ENCODE measurements around the gene TTC1.
"Not testable (repeated sequence)": the region's sequence is repeated elsewhere in the genome, so short reads cannot be mapped to it uniquely, and the experiment has no call there.

TTC1 gene

DNA sequence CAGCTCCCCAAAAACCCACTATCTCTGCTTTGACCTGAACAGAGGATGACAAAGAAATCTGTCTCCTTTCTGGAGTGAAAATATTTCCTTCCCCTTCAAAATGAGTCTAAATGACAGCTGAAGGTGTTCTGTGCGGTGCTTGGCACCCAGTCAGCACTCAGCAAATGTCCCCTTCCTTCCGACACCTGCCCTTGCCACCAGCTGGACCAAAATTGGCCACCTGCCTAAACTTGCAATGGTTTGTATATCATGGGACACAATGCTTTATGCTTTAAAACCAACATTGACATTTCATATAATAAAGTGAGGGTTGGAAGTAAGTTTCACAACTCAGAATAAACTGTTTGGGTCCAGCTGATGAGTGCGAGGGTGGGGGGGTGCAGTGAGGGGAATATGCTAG, 7.5 kb upstream of the TTC1 start:
- DNase-seq: peak; percentile 71

DNA sequence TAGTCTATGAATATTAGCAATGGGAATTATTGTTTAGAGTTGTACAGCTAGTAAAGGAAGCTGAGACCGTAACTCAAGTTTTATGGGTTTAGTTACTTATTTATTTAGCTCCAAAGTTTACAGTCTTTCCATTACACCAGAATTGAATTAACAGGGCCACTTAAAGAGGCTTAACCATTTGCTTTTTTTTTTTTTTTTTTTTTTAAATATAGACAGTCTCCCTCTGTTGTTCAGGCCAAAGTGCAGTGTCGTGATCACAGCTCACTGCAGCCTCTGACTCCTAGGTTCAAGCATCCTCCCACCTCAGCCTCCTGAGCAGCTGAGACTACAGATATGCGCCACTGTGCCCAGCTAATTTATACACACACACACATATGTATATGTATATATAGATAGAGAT, 1.4 kb upstream of the TTC1 start:
- DNase-seq: no peak

DNA sequence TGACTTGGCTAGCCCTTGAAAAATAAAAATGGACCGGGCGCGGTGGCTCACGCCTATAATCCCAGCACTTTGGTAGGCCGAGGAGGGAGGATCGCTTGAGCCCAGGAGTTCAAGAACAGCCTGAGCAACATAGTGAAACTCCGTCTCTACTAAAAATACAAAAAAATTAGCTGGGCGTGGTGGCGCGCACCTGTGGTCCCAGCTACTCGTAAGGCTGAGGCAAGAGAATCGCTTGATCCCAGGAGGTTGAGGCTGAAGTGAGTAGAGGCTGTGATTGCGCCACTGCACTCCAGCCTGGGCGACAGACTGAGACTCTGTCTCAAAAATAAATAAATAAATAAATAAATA, 436 bp upstream of the TTC1 start:
- DNase-seq: peak; percentile 23

DNA sequence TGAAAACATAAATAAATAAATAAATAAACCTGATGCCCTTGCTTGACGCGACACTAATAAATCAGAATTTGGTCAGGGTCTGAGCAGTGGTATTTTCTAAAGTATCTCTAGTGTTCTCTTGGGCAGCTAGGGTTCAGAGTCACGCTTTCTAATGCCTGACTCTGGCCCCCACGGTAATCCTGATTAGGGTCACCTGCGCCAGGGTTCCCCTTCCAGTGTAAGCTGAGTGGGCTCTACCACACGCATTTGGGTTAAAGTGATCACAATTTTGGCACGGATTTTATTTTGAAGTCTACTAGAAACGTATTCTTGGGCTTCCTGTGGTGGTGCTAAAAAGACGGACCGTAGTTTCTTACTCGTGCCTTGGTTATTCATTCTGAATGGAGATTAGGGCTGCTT, 651 bp downstream of the TTC1 start:
- no peak for DNase-seq

DNA sequence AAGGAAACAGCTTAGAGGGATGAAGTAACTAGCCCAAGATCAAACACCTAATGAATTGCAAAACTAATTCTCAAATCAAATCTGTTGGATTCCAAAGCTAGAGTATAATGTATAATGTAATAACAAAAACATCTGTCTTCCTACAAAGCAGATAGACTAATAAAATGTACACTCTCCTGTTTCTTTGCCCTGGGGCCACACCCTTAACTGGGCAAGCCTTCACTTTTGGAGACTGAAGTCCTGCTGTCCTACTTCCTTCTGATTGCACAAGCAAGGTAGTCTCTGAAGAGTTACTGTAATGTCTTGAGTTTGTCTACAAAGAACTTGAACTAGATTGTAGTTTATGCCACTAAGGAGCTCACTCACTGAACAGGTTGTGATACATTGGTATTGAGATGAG, 2.5 kb downstream of the TTC1 start:
- DNase-seq: no peak

DNA sequence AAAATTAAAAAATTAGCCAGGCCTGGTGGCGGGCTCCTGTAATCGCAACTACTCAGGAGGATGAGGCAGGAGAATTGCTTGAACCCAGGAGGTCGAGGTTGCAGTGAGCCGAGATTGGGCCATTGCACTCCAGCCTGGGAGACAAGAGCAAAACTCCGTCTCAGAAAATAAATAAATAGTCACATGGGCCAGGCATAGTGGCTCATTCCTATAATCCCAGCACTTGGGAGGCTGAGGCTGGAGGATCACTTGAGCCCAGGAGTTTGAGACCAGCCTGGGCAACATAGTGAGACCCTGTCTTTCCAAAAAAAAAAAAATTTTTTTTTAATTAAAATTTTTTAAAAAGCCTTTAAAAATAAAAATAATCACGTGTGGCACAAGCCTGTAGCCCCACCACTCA, 5.3 kb downstream of the TTC1 start:
- not testable (repeated sequence) for DNase-seq

DNA sequence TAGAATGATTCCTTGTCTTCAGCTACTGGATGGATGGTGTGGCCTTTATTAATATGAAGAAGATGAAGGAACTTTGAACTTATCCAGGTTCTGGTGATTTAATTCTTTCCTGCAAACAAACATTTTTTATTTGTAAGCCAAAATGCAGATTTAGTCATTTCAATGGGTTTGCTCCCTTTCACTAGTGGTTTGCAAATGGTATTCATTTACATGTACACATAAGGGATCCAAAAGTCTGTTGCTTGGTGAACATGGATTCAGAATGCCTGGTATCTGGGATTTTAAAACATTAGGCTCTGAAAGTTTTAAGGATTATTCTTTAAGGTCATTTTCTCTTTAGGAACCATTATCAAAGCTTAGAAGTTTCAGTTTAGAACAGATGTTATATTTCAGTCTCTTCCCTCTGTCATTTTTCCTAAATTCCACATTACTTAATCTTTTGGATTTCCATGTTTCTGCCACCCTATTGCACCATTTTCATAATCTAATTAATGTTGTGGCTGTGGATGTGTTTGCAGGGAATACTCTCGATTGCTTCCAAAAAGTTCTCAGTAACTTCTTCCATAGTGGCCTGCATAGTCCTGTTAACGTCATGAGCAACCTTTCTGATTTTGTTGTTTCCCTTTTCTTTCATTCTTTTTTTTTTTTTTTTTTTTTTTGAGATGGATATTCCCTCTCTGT, 10.1 kb downstream of the TTC1 start:
- DNase-seq: no peak

DNA sequence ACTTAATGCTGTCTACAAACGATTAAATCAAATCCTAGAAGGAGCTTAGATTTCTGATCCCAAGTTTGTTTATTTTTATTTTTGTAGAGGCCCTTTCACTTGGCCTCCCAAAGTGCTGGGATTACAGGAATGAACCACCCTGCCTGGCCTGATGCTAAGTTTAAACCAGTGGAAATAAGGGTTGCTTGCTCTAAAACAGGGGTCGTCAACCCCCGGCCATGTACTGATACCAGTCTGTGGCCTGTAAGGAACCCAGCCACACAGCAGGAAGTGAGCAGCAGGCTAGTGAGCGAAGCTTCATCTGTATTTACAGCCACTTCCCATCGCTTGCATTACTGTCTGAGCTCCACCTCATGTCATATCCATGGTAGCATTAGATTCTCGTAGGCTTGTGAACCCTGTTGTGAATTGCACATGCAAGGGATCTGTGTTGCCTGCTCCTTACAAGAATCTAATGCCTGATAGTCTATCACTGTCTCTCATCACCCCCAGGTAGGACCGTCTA, 11.4 kb downstream of the TTC1 start:
- no peak for DNase-seq

DNA sequence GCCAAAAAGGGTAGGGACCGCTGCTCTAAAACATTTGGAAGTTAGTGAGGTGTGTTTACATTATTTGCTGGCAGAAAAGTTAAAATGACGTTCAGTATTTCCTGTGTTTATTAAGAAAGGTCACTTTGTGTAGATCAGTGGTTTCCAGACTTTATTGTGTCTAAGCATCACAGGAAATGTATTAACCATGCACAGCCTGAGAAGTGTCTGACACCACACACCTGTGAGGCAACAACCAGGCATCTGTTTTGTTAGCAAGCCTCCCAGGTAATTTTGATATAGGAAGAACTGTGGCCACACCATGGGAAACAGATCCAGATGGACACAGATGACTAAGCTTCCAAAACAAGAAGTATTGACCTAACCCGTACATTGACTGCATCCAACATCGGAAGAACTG, 12.0 kb downstream of the TTC1 start:
- no peak for DNase-seq

DNA sequence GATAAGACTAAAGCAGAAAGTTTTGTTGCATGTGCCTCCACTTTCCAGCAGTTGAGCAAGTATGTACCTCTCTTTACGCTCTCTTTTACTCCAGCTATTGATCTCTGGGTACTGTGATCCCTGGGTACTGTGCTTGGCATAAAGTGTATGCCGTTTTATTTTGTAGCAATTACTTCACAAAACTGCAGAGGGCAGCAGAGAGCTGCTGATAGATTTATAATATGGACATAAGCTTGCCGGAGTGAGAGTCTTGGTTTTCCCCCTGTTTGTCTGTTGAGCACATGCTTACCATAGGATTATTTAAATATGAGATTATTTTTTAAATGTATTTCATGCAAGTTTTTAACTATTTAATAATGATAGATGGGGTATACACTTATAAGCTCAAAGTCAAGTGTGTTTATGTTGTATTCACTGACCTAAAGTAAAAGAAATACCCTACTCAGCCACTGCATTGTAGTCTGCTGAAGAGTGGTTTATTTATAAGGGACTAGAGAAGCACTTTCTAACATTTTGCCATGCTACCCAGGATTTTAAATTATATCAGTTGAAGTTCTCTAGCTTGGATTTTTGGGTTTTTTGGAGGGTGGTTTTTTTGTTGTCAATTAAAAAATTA, 13.0 kb downstream of the TTC1 start:
- DNase-seq: peak; percentile 39

DNA sequence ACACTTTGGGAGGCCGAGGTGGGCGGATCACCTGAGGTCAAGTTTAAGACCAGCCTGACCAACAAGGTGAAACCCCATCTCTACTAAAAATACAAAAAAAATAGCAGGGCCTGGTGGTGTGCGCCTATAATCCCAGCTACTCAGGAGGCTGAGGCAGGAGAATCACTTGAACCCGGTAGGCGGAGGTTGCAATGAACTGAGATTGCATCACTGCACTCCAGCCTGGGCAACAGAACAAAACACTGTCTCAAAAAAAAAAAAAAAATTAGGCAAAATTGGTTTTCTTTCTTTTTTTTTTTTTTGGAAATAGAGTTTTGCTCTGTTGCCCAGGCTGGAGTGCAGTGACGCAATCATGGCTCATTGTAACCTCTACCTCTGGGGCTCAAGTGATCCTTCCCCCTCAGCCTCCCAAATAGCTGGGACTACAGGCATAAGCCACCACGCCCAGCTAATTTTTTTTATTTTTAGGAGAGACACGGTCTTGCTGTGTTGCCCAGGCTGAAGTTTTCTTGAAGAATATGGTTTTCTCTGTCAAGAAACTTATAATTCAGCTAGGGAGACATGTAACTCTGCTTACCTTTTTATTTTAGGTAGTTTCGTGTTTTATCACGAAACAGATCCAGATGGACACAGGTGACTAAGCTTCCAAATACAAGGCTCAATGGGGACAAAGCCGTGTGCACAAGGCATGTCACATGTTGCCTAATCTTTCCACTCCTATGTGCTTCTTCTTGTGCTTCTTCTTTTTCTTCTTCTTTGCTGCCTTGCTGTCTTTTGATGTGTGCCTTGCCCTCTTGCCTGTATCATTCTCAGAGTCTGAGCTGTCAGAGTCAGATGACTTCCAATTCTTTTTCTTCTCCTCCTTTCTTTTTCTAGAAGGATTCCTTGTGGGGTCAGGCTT, 14.3 kb downstream of the TTC1 start:
- no peak for DNase-seq

DNA sequence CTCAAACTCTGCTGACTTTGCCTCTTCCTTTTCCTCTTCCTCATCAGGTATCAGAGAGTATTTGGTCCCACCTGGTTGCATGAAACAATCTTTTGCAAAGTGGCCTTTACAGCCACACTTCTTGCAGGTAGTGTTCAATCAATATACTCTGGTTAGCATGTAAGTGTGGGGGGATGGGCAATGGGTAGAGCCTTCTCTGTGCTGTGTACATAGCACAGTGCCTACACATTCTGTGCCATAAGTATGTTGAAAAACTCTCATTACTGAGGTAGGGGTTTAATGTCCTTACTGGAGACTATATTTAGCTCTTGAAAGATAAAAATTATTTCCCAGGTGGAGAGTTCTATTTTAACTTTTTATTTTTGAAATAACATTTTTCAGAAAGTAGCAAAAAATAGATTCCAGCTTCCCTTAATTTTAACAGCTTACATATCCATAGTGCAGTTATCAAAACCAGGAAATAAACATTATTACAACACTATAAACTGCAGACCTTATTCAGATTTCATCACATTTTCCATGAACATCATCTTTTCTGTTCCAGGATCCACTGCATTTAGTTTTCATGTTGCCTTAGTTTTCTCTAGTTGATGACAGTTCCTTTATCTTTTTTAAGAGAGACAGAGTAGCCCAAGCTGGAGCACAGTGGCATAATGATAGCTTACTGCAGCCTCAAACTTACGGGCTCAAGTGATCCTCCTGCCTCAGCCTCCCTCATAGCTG, 15.1 kb downstream of the TTC1 start:
- no peak for DNase-seq

DNA sequence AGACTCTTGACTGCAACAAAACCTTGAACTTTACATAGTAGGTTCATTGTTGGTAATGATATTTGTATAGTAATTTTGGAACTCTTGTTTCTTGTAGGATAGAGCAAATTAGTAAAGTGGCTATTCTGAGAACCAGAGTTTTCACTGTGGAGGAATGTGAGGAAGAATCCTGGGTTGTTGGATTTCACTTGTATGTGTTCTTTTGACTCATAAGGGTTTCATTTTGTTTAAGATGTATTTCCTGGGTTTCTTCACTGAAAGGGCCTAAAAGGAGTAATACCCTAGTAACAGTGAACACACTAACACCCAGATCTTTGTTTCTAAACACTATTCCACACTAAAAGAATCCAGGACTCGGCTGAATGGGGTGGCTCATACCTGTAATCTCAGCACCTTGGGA, 20.1 kb downstream of the TTC1 start:
- DNase-seq: no peak

DNA sequence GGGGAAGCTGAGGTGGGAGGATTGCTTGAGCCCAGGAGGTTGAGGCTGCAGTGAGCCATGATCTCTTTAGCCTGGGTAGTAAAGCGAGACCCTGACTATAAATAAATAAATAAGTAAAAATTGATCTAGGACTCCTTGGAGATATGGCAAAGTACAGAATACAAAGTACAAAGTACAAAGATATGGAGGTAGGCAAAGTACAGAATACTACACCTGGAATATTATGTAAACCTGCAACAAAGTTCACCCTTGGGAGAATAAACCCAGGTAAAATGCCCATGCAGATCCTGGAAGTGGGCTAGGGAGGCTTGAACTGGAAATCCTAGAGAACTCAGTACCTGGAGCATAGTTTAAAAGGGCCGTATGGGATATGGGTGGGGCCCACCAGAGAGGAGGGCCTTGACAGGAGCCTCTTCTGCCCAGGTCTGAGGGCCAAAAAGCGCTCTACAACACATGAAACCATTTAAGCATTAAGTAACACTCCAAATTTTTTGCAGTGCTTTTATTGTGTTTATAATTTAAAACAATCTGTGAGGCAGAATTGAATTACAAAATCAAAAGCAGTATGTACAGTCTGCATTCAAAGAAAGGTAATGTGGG, 20.7 kb downstream of the TTC1 start:
- no peak for DNase-seq

DNA sequence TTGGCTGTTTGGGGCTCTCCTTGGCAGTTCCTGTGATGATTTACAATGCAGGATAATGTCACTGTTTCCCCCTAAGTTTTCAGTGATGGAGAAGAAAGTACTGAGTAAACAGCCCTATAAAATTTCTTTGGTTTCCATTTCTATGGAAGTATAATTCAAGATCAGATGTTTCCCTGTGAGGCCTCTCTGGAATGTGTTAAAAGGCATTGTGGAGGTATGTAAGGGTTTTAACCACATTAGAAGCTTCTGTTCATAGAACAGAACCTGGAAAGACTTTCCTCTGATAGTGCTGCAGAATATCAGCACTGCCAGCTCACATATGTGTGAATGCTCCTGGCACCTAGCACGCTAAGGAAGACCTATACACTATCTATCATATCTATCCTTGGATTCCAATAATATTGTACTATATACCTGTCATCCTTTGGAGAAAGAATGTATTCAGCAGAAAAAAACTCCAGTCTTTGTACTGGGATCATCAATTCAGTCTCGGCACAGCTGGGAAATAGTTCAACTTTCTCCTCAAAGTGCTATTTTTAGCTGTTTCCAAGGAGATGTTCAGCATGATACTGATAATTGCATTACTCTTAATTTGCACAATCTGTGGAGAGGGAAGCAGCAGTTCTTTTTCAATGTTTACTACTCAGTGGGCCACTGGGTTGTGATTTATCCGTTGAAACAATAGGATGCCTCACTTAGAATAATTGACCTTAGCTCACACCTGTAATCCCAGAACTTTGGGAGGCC, 21.9 kb downstream of the TTC1 start:
- no peak for DNase-seq

DNA sequence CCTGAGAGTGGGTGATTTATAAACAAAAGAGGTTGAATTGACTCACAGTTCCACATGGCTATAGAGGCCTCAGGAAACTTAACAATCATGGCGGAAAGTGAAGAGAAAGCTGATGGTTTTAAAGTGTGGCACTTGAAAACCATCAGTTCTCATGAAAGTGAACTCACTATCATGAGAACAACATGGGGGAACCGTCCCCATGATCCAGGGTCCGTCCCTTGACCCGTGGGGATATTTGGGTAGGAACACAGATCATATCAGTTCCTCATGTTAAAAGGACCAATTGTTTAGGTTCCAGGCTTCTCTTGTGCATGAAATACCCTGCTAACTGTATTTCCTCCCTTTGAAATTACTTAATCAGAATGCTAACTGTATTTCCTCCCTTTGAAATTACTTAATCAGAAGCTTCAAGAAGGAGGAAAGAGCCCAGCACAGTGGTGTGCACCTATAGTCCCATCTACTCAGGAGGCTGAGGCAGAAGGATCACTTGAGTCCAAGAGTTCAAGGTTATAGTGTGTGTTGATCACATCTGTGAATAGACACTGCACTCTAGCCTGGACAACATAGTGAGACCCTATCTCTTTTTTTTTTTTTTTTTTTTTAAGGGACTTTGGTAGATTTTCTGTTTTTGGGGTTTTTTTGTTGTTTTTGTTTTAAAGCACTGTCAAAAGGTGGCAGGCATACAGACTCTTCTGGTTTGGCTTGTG, 24.8 kb downstream of the TTC1 start:
- no peak for DNase-seq

DNA sequence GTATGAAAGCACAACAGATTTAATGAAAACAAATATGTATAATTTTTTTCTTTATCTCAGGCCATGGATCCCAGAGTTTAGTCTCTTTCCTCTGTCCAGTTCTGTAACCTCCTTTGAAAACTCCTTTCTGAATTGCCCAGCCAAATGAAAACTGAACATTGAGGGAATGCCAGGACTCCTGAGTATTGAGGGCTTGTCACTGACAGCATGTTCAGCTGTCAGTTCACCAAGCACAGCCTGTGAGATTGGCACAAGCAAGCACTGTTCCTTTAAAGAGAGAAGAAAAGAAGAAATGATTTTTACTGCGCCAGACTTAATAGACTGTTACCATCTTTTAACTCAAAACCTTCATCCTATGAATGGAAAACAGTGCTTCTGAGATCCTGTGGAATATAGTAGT, 27.3 kb downstream of the TTC1 start:
- no peak for DNase-seq

DNA sequence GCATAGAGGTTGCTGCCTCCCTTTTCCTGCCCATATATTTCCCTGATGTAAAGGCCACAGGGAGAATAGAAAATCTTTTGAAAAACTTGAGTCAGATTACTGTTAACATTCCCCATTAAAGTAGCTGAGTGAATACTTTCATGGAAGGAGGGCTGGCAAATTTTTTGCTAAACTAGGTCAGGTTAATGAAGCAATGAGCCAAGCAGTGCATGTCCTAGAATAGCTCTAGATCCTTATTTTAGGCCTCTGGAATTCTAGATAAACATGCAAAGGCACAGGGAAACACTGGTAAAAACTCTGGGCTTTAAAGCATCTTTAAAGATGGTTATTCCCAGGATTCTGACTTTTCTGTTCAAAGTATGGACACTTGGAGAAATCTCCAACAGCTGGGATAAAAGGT, 27.9 kb downstream of the TTC1 start:
- no peak for DNase-seq

DNA sequence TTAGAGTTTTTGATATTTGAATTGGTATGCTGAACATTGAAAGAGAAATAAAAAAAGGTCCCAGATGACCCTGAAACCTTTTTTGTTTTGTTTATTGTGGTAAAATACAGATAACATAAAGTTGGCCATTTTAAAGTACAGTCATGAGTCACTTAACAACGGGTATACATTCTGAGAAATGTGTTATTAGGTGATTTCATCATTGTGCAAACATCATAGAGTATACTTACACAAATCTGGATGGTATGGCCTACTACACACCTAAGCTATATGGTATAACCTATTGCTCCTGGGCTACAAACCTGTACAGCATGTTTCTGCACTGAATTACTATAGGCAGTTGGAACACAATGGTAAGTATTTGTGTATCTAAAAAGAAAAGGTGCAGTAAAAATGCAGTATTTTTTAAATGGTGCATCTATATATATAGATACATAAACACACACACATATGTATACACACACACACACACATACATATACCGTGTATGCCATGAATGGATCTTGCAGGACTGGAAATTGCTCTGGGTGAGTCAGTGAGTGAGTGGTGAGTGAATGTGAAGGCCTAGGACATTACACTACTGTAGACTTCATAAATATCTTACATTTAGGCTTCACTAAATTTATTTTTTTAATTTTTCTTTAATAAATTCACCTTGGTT, 31.0 kb downstream of the TTC1 start:
- DNase-seq: no peak

DNA sequence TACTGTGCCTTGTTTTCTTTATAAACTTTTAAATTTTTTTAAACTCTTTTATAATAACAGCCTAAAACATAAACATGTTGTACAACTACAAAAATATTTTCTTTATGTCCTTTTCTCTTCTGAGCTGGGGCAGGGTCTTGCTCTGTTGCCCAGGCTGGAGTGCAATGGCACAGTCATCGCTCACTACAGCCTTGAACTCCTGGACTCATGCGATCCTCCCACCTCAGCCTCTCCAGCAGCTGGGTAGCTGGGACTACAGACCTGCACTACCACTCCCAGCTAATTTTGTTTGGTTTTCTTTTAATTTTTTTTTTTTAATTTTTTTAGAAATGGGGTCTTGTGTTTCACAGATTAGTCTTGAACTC, 31.5 kb downstream of the TTC1 start:
- DNase-seq: no peak

DNA sequence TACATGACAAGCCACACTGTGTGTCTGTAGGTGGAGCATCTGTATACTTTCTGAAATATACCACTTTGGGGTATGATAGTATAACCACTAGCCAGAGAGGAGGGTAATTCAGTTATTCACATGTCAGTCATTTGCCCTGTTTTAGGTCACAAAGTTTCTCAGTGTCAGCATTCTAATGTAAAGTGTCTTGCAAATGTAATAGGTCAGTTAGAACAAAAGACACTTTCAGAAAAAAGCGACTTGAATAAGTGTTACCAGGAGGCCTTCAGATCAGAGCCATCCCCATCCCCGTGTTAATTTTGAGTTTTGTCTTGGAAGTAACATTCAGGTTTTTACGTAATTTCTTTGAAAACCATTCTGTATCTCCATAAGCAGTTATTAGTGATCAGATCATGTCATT, 33.7 kb downstream of the TTC1 start:
- no peak for DNase-seq
